Endothelial cell of umbilical vein (primary cell): ENCODE measurements around the gene OXA1L. TPM values are rescaled to one million over a fixed set of nuclear protein-coding genes. Genes with fewer than 3 reads are reported as not detected.
A peak's percentile ranks its signal among the peaks of the same experiment; 100 is the strongest.

ENCODE experiments used
- BruUV-seq: library from RNA; stranded (reverse); fragments of 400-500 nt; replicated peaks from 2 replicates; lab custom pipeline; 2021; lab: Mats Ljungman, UMichigan
- CTCF ChIA-PET: fragments of 300-600, 350-600 bp; sonication (Branson Sonifier 250); formaldehyde crosslinking; loops from one replicate; lab custom pipeline; 2021; ENCODE audit warnings: antibody characterized with exemption, inconsistent platforms; lab: Charles Lee
- POLR2A ChIA-PET: fragments of 300-600, 350-600 bp; sonication (Branson Sonifier 250); formaldehyde crosslinking; loops from one replicate; lab custom pipeline; 2021; ENCODE audit warnings: antibody characterized with exemption, inconsistent platforms; lab: Charles Lee
- DNase-seq: peaks from one replicate; pipeline ENCODE4 v3.0.0-alpha.2; 2011; ENCODE audit warnings: low read depth, low spot score
- FAIRE-seq: peaks from 2 replicates; lab custom pipeline; 2011; peaks lifted over from hg19 to GRCh38; lab: Jason Lieb, UNC
- H2AFZ ChIP-seq: 2 replicates; pipeline ENCODE4 v1.6.0; 2012; ENCODE audit warnings: low read depth, low read length, control low read depth, inconsistent platforms
- H3K27ac ChIP-seq: 2 replicates; pipeline ENCODE4 v1.5.1; 2011; ENCODE audit warnings: low read depth, mild to moderate bottlenecking, control low read depth, low read length, moderate library complexity; ENCODE audit not compliant: insufficient read depth
- H3K27me3 ChIP-seq, 2 experiments: 2 replicates each; pipeline versions ENCODE4 v1.6.0 to v1.6.1; 2011; ENCODE audit warnings: low read length in 2 of 2, mixed read lengths in 1 of 2; ENCODE audit not compliant: control insufficient read depth in 2 of 2, insufficient read depth in 2 of 2
- H3K36me3 ChIP-seq, 2 experiments: 2 replicates in 1 of 2; 3 replicates in 1 of 2; pipeline ENCODE4 v1.5.1; 2011; ENCODE audit warnings: low read length in 2 of 2, mild to moderate bottlenecking in 1 of 2, moderate library complexity in 1 of 2; ENCODE audit not compliant: control insufficient read depth in 2 of 2, insufficient read depth in 2 of 2; ENCODE audit errors: extremely low read depth in 1 of 2
- H3K4me1 ChIP-seq: 3 replicates; pipeline ENCODE4 v1.5.1; 2011; ENCODE audit warnings: mild to moderate bottlenecking, low read length; ENCODE audit not compliant: control insufficient read depth, insufficient read depth; ENCODE audit errors: extremely low read depth
- H3K4me2 ChIP-seq: 2 replicates; pipeline ENCODE4 v1.6.1; 2011; ENCODE audit warnings: low read length, control low read depth, mixed read lengths; ENCODE audit not compliant: insufficient read depth
- H3K4me3 ChIP-seq, 3 experiments: fragments of 200-600 bp in 1 of 3; sonication (generic), shearing (Covaris generic) in 1 of 3; replicated peaks in 1 of 3; 2 replicates each; pipeline ENCODE4 v1.5.1; 2011 to 2016; ENCODE audit warnings: control low read depth in 3 of 3, low read length in 3 of 3, mild to moderate bottlenecking in 2 of 3, inconsistent platforms in 1 of 3, low read depth in 1 of 3, moderate library complexity in 1 of 3; ENCODE audit not compliant: insufficient read depth in 1 of 3
- H3K79me2 ChIP-seq: 2 replicates; pipeline ENCODE4 v1.6.0; 2012; ENCODE audit warnings: low read length, inconsistent platforms; ENCODE audit not compliant: control insufficient read depth, insufficient read depth
- H3K9ac ChIP-seq: replicated peaks from 2 replicates; pipeline ENCODE3; 2011; ENCODE audit warnings: low read length, control low read depth; ENCODE audit not compliant: insufficient read depth; ENCODE audit errors: extremely low read depth
- H3K9me1 ChIP-seq: replicated peaks from 3 replicates; pipeline ENCODE4 v1.6.0; 2011; ENCODE audit warnings: mild to moderate bottlenecking, low read length; ENCODE audit not compliant: control insufficient read depth, insufficient read depth; ENCODE audit errors: extremely low read depth
- H3K9me3 ChIP-seq: replicated peaks from 2 replicates; pipeline ENCODE4 v1.5.1; 2012; ENCODE audit warnings: low read length, inconsistent platforms; ENCODE audit not compliant: control insufficient read depth, insufficient read depth
- H4K20me1 ChIP-seq: replicated peaks from 2 replicates; pipeline ENCODE3; 2011; ENCODE audit warnings: mild to moderate bottlenecking, low read length; ENCODE audit not compliant: control insufficient read depth, insufficient read depth; ENCODE audit errors: extremely low read depth
- CTCF ChIP-seq, 2 donors: IDR thresholded peaks; 1 replicate in 1 of 2; 2 replicates in 1 of 2; pipeline ENCODE4 v1.5.1; 2011; ENCODE audit warnings: low read length in 2 of 2, mild to moderate bottlenecking in 2 of 2, moderate library complexity in 2 of 2, control low read depth in 1 of 2, inconsistent platforms in 1 of 2, low read depth in 1 of 2; ENCODE audit not compliant: insufficient read depth in 1 of 2; ENCODE audit errors: extremely low read depth in 1 of 2
- EZH2 ChIP-seq: IDR thresholded peaks from 2 replicates; pipeline ENCODE4 v1.6.1; 2012; ENCODE audit warnings: borderline replicate concordance, low read depth, mild to moderate bottlenecking, moderate library complexity, low read length, inconsistent platforms; ENCODE audit not compliant: severe bottlenecking
- FOS ChIP-seq: IDR thresholded peaks from 2 replicates; pipeline ENCODE4 v1.6.1; 2011; ENCODE audit warnings: mild to moderate bottlenecking, low read length, moderate library complexity, borderline replicate concordance; ENCODE audit not compliant: insufficient read depth
- GATA2 ChIP-seq: IDR thresholded peaks from 2 replicates; pipeline ENCODE4 v1.7.0; 2011; ENCODE audit warnings: low read depth, mild to moderate bottlenecking, moderate library complexity, mixed read lengths, low read length; ENCODE audit not compliant: insufficient read length, insufficient read depth
- JUN ChIP-seq: IDR thresholded peaks from 2 replicates; pipeline ENCODE4 v1.6.1; 2011; ENCODE audit warnings: borderline replicate concordance, low read depth; ENCODE audit not compliant: insufficient read length, insufficient read depth
- MYC ChIP-seq: IDR thresholded peaks from one replicate; pipeline ENCODE4 v1.6.1; 2011; ENCODE audit warnings: mild to moderate bottlenecking, low read depth, low read length
- POLR2A ChIP-seq: IDR thresholded peaks from 2 replicates; pipeline ENCODE4 v1.6.1; 2012; ENCODE audit warnings: low read depth, mild to moderate bottlenecking, control low read depth, low read length
- POLR2AphosphoS5 ChIP-seq: IDR thresholded peaks from 2 replicates; pipeline ENCODE4 v1.6.1; 2012; ENCODE audit warnings: low read depth, mild to moderate bottlenecking, control low read depth, low read length, moderate library complexity; ENCODE audit not compliant: insufficient read depth
- dilution Hi-C: fragments of 300-500 bp; cut with MboI; formaldehyde crosslinking; loops from one replicate; pipeline ENCODE4 v1.15.0; 2019; ENCODE audit warnings: low sequenced_read_pairs; ENCODE audit not compliant: extremely low pct_ligation_motif_present
- intact Hi-C: fragments of 100-400 bp; cut with micrococcal nuclease; formaldehyde crosslinking; loops from one replicate; pipeline ENCODE4 v1.10.0; 2022
- polyA plus RNA-seq, 4 experiments: library from polyadenylated mRNA; depleted of rRNA in 3 of 4; stranded (reverse) in 3 of 4; unstranded in 1 of 4; fragments of >200 nt; gene quantifications; 2 replicates each; pipeline versions ENCODE4 v1.2.1 to v1.2.3, GENCODE V29; 2011 to 2012; ENCODE audit warnings: missing spikeins in 1 of 4
- total RNA-seq: library from RNA; stranded (reverse); gene quantifications from 2 replicates; pipeline ENCODE4 v1.2.3, GENCODE V29; 2021
- TF ChIP-seq, protein P1 (sequence below): IDR thresholded peaks from 2 replicates; pipeline ENCODE4 v1.6.1; 2011; ENCODE audit not compliant: insufficient read depth, insufficient read length

Gene OXA1L
- total and polyA plus RNA-seq, 2 donors (not counting 3 experiments of a cell fraction or from before 2014, with no cell fraction given): 212 to 294 TPM

DNA sequence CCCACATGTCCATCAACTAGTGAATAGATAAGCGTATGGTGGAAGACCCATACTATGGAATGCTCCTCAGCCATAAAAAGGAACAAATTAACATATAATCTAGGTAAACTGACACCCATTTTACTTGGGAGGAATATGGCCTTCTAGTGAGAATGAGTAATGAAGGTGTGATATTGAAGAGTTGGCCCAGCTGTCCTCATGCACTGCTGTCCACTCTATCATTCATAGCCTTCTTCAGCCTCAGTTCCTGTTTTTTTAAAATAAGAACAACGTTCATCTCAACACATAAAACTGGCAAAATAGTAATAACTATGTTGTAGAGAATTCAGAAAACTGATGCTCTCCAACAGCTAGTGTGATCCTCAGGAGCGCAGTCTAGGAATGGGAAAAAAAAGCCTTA is 26.5 kb upstream of the OXA1L start:
- dilution Hi-C loops (no loop called here), intact Hi-C loops (loop anchor here (1.0 kb wide), 1 partner anchor 26 kb away; the partner anchor contains the start of gene OXA1L)
- Histone ChIP-seq H3K4me1 (peaks cover 30% of the 10 kb centered on the region), H3K9me3 (no peaks in the 10 kb centered on the region), H3K27me3 (no peaks in the 10 kb centered on the region), H4K20me1 (no peaks in the 10 kb centered on the region), H3K36me3 (no peaks in the 10 kb centered on the region), H3K79me2 (no peaks in the 10 kb centered on the region), H3K4me3 (no peak overlapping the region), H3K4me2 (peak overlapping the region; percentile 48), H3K9ac (peak overlapping the region; percentile 70), H3K27ac (peak overlapping the region; percentile 97), H2AFZ (peak overlapping the region; percentile 42), H3K9me1 (no peaks in the 10 kb centered on the region)
- TF ChIP-seq FOS: no peak
- no peak for TF ChIP-seq MYC
- TF ChIP-seq, protein P1, sequence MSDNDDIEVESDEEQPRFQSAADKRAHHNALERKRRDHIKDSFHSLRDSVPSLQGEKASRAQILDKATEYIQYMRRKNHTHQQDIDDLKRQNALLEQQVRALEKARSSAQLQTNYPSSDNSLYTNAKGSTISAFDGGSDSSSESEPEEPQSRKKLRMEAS: no peak
- TF ChIP-seq EZH2: no peak
- TF ChIP-seq JUN: no peak
- TF ChIP-seq POLR2A: no peak
- TF ChIP-seq CTCF (IDR thresholded peaks at IDR 0.05; ENCODE audit: extremely low read depth in 1 of 2, insufficient read depth in 1 of 2, low read depth in 1 of 2, low read length in 2 of 2): no peak
- TF ChIP-seq POLR2AphosphoS5: no peak
- TF ChIP-seq GATA2: no peak
- DNase-seq (peak; percentile 54), FAIRE-seq (no peak)
- ChIA-PET POLR2A (interaction anchor here (1.1 kb wide), 2 partner anchors 49 to 81 kb away, joined by 3 read pairs; no protein-coding TSS in a partner anchor), CTCF (interaction anchor here (0.8 to 2.3 kb wide), 7 partner anchors 10 to 82 kb away, joined by 3 to 14 read pairs (median 5); partner anchors contain the start of gene OXA1L)
- no TSS peak for BruUV-seq
